Tibial artery (tissue), 4 donors: Measurements from ENCODE around the gene DLX4.

Experiments
- DNase-seq, 2 donors: peaks; one replicate each; pipeline ENCODE4 v3.0.0-alpha.2; 2019
- H3K27ac ChIP-seq, 2 donors: fragments of 200-600 bp; sonication (generic) in 1 of 2; 1 replicate in 1 of 2; 2 replicates in 1 of 2; pipeline ENCODE4 v1.5.1; 2018 to 2019; ENCODE audit warnings: mild to moderate bottlenecking in 1 of 2
- H3K27me3 ChIP-seq, 2 donors: fragments of 200-600 bp; sonication (generic) in 1 of 2; one replicate each; pipeline versions ENCODE4 v1.5.1 to v1.6.0; 2016 to 2019
- H3K36me3 ChIP-seq, 3 donors: fragments of 200-600 bp; sonication (generic) in 2 of 3; one replicate each; pipeline ENCODE4 v1.5.1; 2016 to 2019; ENCODE audit warnings: mild to moderate bottlenecking in 2 of 3
- H3K4me1 ChIP-seq, 4 donors: fragments of 200-600 bp; sonication (generic) in 2 of 4; 1 replicate in 3 of 4; 2 replicates in 1 of 4; pipeline ENCODE4 v1.5.1; 2016 to 2019
- H3K4me3 ChIP-seq, 2 donors: fragments of 200-600 bp; sonication (generic) in 1 of 2; 1 replicate in 1 of 2; 2 replicates in 1 of 2; pipeline ENCODE4 v1.5.1; 2018 to 2019; ENCODE audit warnings: mild to moderate bottlenecking in 2 of 2
- H3K9me3 ChIP-seq, 3 donors: fragments of 200-600 bp; sonication (generic) in 1 of 3; one replicate each; pipeline ENCODE4 v1.5.1; 2016 to 2019
- CTCF ChIP-seq, 2 experiments: fragments of 200-600 bp in 1 of 2; fragments of 450-650 bp in 1 of 2; IDR thresholded peaks; one replicate each; pipeline ENCODE4 v1.5.1; 2017 to 2019; ENCODE audit warnings: antibody characterized with exemption in 2 of 2, mild to moderate bottlenecking in 1 of 2, moderate library complexity in 1 of 2
- intact Hi-C: fragments of 100-400 bp; cut with DNase I; formaldehyde crosslinking; loops from one replicate; pipeline ENCODE4 v1.15.0; 2023; ENCODE audit warnings: low total_unique reads

DLX4 gene

GRCh38 chr17:49955157-49955556 lies 13.8 kb upstream of the DLX4 start:
- intact Hi-C loops, result no loop called here
- Histone ChIP-seq H3K9me3 (no peaks in the 10 kb centered on the region), H3K27ac (no peak overlapping the region), H3K27me3 (peaks cover 0 to 34% of the 10 kb centered on the region in 2 donors), H3K36me3 (no peaks in the 10 kb centered on the region), H3K4me3 (no peak overlapping the region), H3K4me1 (peaks cover 0 to 6% (median 5%) of the 10 kb centered on the region in 4 donors)
- no peak for DNase-seq
- TF ChIP-seq CTCF (IDR thresholded peaks at IDR 0.05), result no peak

GRCh38 chr17:49956780-49957179 lies 12.2 kb upstream of the DLX4 start:
- Histone ChIP-seq H3K27ac (no peak overlapping the region), H3K4me3 (no peak overlapping the region), H3K9me3 (no peaks in the 10 kb centered on the region), H3K4me1 (peaks cover 0 to 2% (median 2%) of the 10 kb centered on the region in 4 donors), H3K27me3 (peaks cover 0 to 24% of the 10 kb centered on the region in 2 donors), H3K36me3 (no peaks in the 10 kb centered on the region)
- TF ChIP-seq CTCF (IDR thresholded peaks at IDR 0.05), result no peak
- intact Hi-C loops, result no loop called here
- no peak for DNase-seq

- no peak for TF ChIP-seq CTCF (IDR thresholded peaks at IDR 0.05)
- no peak for DNase-seq
- Histone ChIP-seq H3K9me3 (no peaks in the 10 kb centered on the region), H3K27me3 (peaks cover 0 to 26% of the 10 kb centered on the region in 2 donors), H3K4me1 (no peaks in the 10 kb centered on the region), H3K4me3 (no peak overlapping the region), H3K27ac (no peak overlapping the region), H3K36me3 (no peaks in the 10 kb centered on the region)
- intact Hi-C loops, result no loop called here
Measured at GRCh38 chr17:49957350-49957749, 11.6 kb upstream of the DLX4 start.

GRCh38 chr17:49958723-49959122 lies 10.3 kb upstream of the DLX4 start:
- Histone ChIP-seq H3K27ac (no peak overlapping the region), H3K4me3 (no peak overlapping the region), H3K4me1 (peaks cover 0 to 3% (median under 1%) of the 10 kb centered on the region in 4 donors), H3K27me3 (peaks cover under 1 to 33% of the 10 kb centered on the region in 2 donors), H3K9me3 (no peaks in the 10 kb centered on the region), H3K36me3 (no peaks in the 10 kb centered on the region)
- intact Hi-C loops, result no loop called here
- DNase-seq, result no peak
- no peak for TF ChIP-seq CTCF (IDR thresholded peaks at IDR 0.05)

- no peaks in the 10 kb centered on the region for H3K9me3 ChIP-seq
- peaks cover 0 to 9% (median 7%) of the 10 kb centered on the region in 4 donors for H3K4me1 ChIP-seq
- intact Hi-C loops, result no loop called here
- DNase-seq, result no peak
- no peak overlapping the region for H3K27ac ChIP-seq
- TF ChIP-seq CTCF (IDR thresholded peaks at IDR 0.05), result no peak
- peaks cover 3 to 40% of the 10 kb centered on the region in 2 donors for H3K27me3 ChIP-seq
- no peak overlapping the region for H3K4me3 ChIP-seq
- no peaks in the 10 kb centered on the region for H3K36me3 ChIP-seq
Measured at GRCh38 chr17:49959183-49959935, 9.6 kb upstream of the DLX4 start.
